ENCODE data around the gene TLL2.

The TLL2 gene

DNA sequence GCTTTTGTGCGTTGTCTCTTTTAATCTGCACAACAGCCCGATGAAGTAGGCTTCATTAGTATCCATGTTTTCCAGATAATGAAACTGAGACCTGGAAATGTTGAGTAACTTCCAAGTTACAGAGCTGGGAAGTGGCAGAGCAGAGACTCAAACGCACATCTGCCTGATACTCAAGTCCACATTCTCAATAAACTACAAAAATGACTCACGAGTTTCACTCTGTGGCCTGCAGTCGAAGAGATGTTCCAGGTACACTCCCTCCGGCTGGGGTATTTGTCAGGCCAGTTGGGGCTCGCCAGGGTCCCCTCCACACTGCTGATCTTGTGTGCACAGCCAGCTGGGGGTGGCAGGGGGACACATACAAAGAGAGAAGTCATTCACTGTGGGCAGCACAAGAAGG is 137.2 kb downstream of the TLL2 start:
- Histone ChIP-seq H4K20me1 (ENCODE audit: insufficient read depth, low read length) (no peaks in the 10 kb centered on the region), H3K4me1 (ENCODE audit: insufficient read depth, low read length) (peaks cover 13% of the 10 kb centered on the region), H3K4me2 (ENCODE audit: insufficient read depth, low read length) (no peak overlapping the region), H3K79me2 (ENCODE audit: insufficient read depth, low read length) (no peaks in the 10 kb centered on the region), H3K9ac (ENCODE audit: low read depth, low read length) (no peak overlapping the region), H3K4me3 (ENCODE audit: low read depth in 1 of 2, low read length in 2 of 2) (no peak overlapping the region), H3K27ac (ENCODE audit: low read length) (no peak overlapping the region), H2AFZ (ENCODE audit: low read depth, low read length) (no peak overlapping the region), H3K27me3 (ENCODE audit: insufficient read depth, low read length, poor library complexity) (no peaks in the 10 kb centered on the region), H3K36me3 (ENCODE audit: insufficient read depth, low read length) (no peaks in the 10 kb centered on the region), H3K9me3 (ENCODE audit: insufficient read depth, low read length, severe bottlenecking) (no peaks in the 10 kb centered on the region)
- TF ChIP-seq CTCF (IDR thresholded peaks at IDR 0.05; ENCODE audit: borderline replicate concordance, extremely low read depth, low read length, poor library complexity, severe bottlenecking) = no peak
- TF ChIP-seq EZH2 (IDR thresholded peaks at IDR 0.05; ENCODE audit: borderline replicate concordance, low read depth, low read length, severe bottlenecking) = no peak
- DNase-seq (no peak), ATAC-seq (ENCODE audit: insufficient read depth, low read depth) (no peak)

GRCh38 chr10:96374985-96375830 is 138.5 kb downstream of the TLL2 start:
- peak overlapping the region; percentile 85 for H2AFZ ChIP-seq (ENCODE audit: low read depth, low read length)
- peak; percentile 85 for DNase-seq
- H3K4me3 ChIP-seq (ENCODE audit: low read depth in 1 of 2, low read length in 2 of 2) = peak overlapping the region in 1 of 2 experiments; percentile 52; a peak in 2 of 4 replicates
- H4K20me1 ChIP-seq (ENCODE audit: insufficient read depth, low read length) = no peaks in the 10 kb centered on the region
- peak; percentile 99 for TF ChIP-seq CTCF (IDR thresholded peaks at IDR 0.05; ENCODE audit: borderline replicate concordance, extremely low read depth, low read length, poor library complexity, severe bottlenecking)
- no peak for TF ChIP-seq EZH2 (IDR thresholded peaks at IDR 0.05; ENCODE audit: borderline replicate concordance, low read depth, low read length, severe bottlenecking)
- no peaks in the 10 kb centered on the region for H3K36me3 ChIP-seq (ENCODE audit: insufficient read depth, low read length)
- no peaks in the 10 kb centered on the region for H3K79me2 ChIP-seq (ENCODE audit: insufficient read depth, low read length)
- H3K9ac ChIP-seq (ENCODE audit: low read depth, low read length) = peak overlapping the region; percentile 32
- H3K4me2 ChIP-seq (ENCODE audit: insufficient read depth, low read length) = peak overlapping the region; percentile 71
- no peaks in the 10 kb centered on the region for H3K9me3 ChIP-seq (ENCODE audit: insufficient read depth, low read length, severe bottlenecking)
- no peak overlapping the region for H3K27ac ChIP-seq (ENCODE audit: low read length)
- peaks cover 13% of the 10 kb centered on the region for H3K4me1 ChIP-seq (ENCODE audit: insufficient read depth, low read length)
- H3K27me3 ChIP-seq (ENCODE audit: insufficient read depth, low read length, poor library complexity) = no peaks in the 10 kb centered on the region
- ATAC-seq (ENCODE audit: insufficient read depth, low read depth) = peak; percentile 89

GRCh38 chr10:96374639-96374984 is 139.1 kb downstream of the TLL2 start:
- H3K36me3 ChIP-seq (ENCODE audit: insufficient read depth, low read length) = no peaks in the 10 kb centered on the region
- peak overlapping the region; percentile 71 for H3K4me2 ChIP-seq (ENCODE audit: insufficient read depth, low read length)
- no peaks in the 10 kb centered on the region for H3K27me3 ChIP-seq (ENCODE audit: insufficient read depth, low read length, poor library complexity)
- no peak overlapping the region for H3K4me3 ChIP-seq (ENCODE audit: low read depth in 1 of 2, low read length in 2 of 2)
- TF ChIP-seq EZH2 (IDR thresholded peaks at IDR 0.05; ENCODE audit: borderline replicate concordance, low read depth, low read length, severe bottlenecking) (no peak), CTCF (IDR thresholded peaks at IDR 0.05; ENCODE audit: borderline replicate concordance, extremely low read depth, low read length, poor library complexity, severe bottlenecking) (no peak)
- no peaks in the 10 kb centered on the region for H3K9me3 ChIP-seq (ENCODE audit: insufficient read depth, low read length, severe bottlenecking)
- H3K4me1 ChIP-seq (ENCODE audit: insufficient read depth, low read length) = peaks cover 13% of the 10 kb centered on the region
- no peak overlapping the region for H3K9ac ChIP-seq (ENCODE audit: low read depth, low read length)
- H4K20me1 ChIP-seq (ENCODE audit: insufficient read depth, low read length) = no peaks in the 10 kb centered on the region
- ATAC-seq (ENCODE audit: insufficient read depth, low read depth) (no peak), DNase-seq (no peak)
- H3K79me2 ChIP-seq (ENCODE audit: insufficient read depth, low read length) = no peaks in the 10 kb centered on the region
- H3K27ac ChIP-seq (ENCODE audit: low read length) = no peak overlapping the region
- peak overlapping the region; percentile 85 for H2AFZ ChIP-seq (ENCODE audit: low read depth, low read length)
